ENCODE measurements around the gene LOXHD1. TPM values are rescaled to one million over a fixed set of nuclear protein-coding genes. Genes with fewer than 3 reads are reported as not detected.

Gene LOXHD1
- total and polyA plus RNA-seq, 2 of the 4 experiments (the other 2 are of a cell fraction), result not detected

GRCh38 chr18:46469186-46469915 is 187.7 kb downstream of the LOXHD1 start:
- Histone ChIP-seq H2AFZ (replicated peaks; ENCODE audit: low read length, poor library complexity) (no peak overlapping the region), H2BK15ac (ENCODE audit: low read depth, low read length) (no peak overlapping the region), H3K4ac (ENCODE audit: low read depth, low read length) (no peak overlapping the region), H4K91ac (ENCODE audit: insufficient read depth, low read depth, low read length) (no peak overlapping the region), H3K23ac (ENCODE audit: low read depth, low read length) (no peak overlapping the region), H3K4me1 (ENCODE audit: control insufficient read depth, insufficient read depth, low read length) (no peaks in the 10 kb centered on the region), H2AK9ac (replicated peaks; ENCODE audit: low read depth, low read length, poor library complexity) (peak overlapping the region; percentile 16), H4K8ac (ENCODE audit: low read depth in 2 of 2, low read length in 2 of 2) (no peak overlapping the region), H3K9me1 (ENCODE audit: insufficient read depth, low read length) (no peaks in the 10 kb centered on the region), H3K9me3 (ENCODE audit: control insufficient read depth, insufficient read depth, low read length) (no peaks in the 10 kb centered on the region), H3K27me3 (ENCODE audit: control insufficient read depth, insufficient read depth, low read length) (no peaks in the 10 kb centered on the region; the same call in 1 of the 2 replicates), H2BK20ac (ENCODE audit: low read depth, low read length) (no peak overlapping the region), H3K56ac (ENCODE audit: extremely low read depth, insufficient read depth, low read length) (no peak overlapping the region), H2BK5ac (ENCODE audit: low read depth, low read length, poor library complexity, severe bottlenecking) (no peak overlapping the region), H3K18ac (ENCODE audit: low read depth, low read length) (no peak overlapping the region), H3K9ac (ENCODE audit: low read depth, low read length) (no peak overlapping the region), H3K36me3 (ENCODE audit: control insufficient read depth, insufficient read depth, low read length) (no peaks in the 10 kb centered on the region), H3K4me3 (ENCODE audit: insufficient read depth, low read depth, low read length) (no peak overlapping the region), H3K27ac (ENCODE audit: insufficient read depth, low read length) (no peak overlapping the region), H4K20me1 (ENCODE audit: insufficient read depth, low read length) (no peaks in the 10 kb centered on the region), H2BK120ac (ENCODE audit: low read depth, low read length) (no peak overlapping the region), H3K4me2 (ENCODE audit: low read depth, low read length) (no peak overlapping the region), H2AK5ac (ENCODE audit: low read depth, low read length) (no peak overlapping the region), H3K14ac (replicated peaks; ENCODE audit: low read depth, low read length) (no peak overlapping the region), H3K79me1 (ENCODE audit: low read depth in 1 of 2, low read length in 2 of 2) (no peaks in the 10 kb centered on the region), H4K5ac (ENCODE audit: low read depth, low read length) (no peak overlapping the region)
- dilution Hi-C loops (cut with HindIII; ENCODE audit: low sequenced_read_pairs, unreplicated experiment), result no loop called here
- intact Hi-C loops (cut with micrococcal nuclease), result no loop called here
- CTCF ChIA-PET, result no interaction called here
- in situ Hi-C loops (cut with MboI; ENCODE audit: low sequenced_read_pairs), result no loop called here
- no TSS peak for BruUV-seq (replicated peaks)
- ATAC-seq (ENCODE audit: low read depth), result no peak
- no CpG with 5 or more reads among the region's 3 CpGs for WGBS, 2 experiments (ENCODE audit: extremely low coverage in 2 of 2, insufficient read length in 1 of 2)
- POLR2A ChIA-PET (ENCODE audit: unreplicated experiment), result no interaction called here
- no peak for DNase-seq
- no peak for TF ChIP-seq MXI1 (IDR thresholded peaks at IDR 0.05; ENCODE audit: borderline replicate concordance, low read depth, low read length)
- TF ChIP-seq RAD21 (IDR thresholded peaks at IDR 0.05; ENCODE audit: low read length), result no peak
- TF ChIP-seq BHLHE40 (IDR thresholded peaks at IDR 0.05; ENCODE audit: low read depth, low read length), result no peak
- no peak for TF ChIP-seq ELK1 (IDR thresholded peaks at IDR 0.05; ENCODE audit: borderline replicate concordance, low read depth, low read length)
- TF ChIP-seq NFE2L2 (IDR thresholded peaks at IDR 0.05; ENCODE audit: low read depth, low read length), result no peak
- no peak for TF ChIP-seq CEBPB (IDR thresholded peaks at IDR 0.05; ENCODE audit: low read depth, low read length)
- no peak for TF ChIP-seq RCOR1 (IDR thresholded peaks at IDR 0.05; ENCODE audit: insufficient replicate concordance, low read length)
- TF ChIP-seq CTCF (conservative IDR thresholded peaks at IDR 0.05; ENCODE audit: low read depth, low read length), result no peak
- TF ChIP-seq MAZ (IDR thresholded peaks at IDR 0.05; ENCODE audit: borderline replicate concordance, low read depth, low read length), result no peak
- TF ChIP-seq CHD1 (IDR thresholded peaks at IDR 0.05; ENCODE audit: low read depth, low read length), result no peak
- TF ChIP-seq FOS (IDR thresholded peaks at IDR 0.05; ENCODE audit: low read depth, low read length), result no peak
